DLD1 (cell line): ENCODE results near the gene DUSP15.
"Not testable (repeated sequence)": the region's sequence is repeated elsewhere in the genome, so short reads cannot be mapped to it uniquely, and the experiment has no call there.

Experiments used
- in situ Hi-C: cut with HindIII; loops from 2 replicates; pipeline ENCODE4 v1.10.0; 2017; ENCODE audit warnings: low sequenced_read_pairs

The DUSP15 gene, protein sequence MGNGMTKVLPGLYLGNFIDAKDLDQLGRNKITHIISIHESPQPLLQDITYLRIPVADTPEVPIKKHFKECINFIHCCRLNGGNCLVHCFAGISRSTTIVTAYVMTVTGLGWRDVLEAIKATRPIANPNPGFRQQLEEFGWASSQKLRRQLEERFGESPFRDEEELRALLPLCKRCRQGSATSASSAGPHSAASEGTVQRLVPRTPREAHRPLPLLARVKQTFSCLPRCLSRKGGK

DNA sequence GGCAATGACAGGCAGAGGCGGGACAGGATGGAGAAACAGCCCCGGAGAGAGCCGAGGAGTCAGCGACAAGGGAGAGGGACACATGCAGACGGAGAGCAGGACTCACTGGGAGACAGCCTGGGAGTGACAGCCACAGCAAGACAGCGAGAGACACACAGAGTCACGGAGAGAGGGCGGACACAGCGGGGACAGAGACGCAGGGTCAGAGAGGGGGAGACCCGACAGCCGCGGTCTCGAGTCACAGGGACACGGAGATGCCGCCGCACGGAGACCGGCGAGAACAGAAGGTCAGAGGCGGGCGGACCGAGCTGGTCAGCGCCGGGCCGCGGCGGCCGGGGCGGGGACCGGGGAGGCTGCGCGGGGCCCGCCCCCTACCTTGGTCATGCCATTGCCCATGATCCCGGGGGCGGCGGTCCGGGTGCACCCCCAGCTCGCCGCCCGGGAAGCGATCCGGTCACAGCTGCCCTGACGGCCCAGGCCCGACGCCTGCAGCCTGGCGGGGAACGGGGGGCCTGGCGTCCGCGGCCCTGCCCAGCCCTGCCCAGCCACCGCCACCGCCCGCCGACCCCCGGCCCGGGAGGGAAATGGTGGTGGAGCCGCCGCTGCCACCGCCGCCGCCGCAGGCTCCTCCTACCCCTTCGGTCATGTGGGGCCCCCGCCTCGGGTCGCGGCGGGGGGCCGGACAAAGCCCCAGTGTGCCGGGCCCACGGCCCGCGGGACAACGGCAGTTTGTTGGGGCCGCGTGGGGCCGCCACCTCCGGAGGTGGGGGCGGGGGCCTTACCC, at the start of gene DUSP15, which contains the start of gene TTLL9:
TSS of gene DUSP15 (minus strand) at position 586 of the 784 bp plus-strand sequence. CDS start at position 396, 190 bp downstream.
TSS of gene TTLL9 (plus strand) at position 693 of the 784 bp plus-strand sequence. CDS start 493 bp downstream, outside the sequence.
- in situ Hi-C loops = no loop called here

DNA sequence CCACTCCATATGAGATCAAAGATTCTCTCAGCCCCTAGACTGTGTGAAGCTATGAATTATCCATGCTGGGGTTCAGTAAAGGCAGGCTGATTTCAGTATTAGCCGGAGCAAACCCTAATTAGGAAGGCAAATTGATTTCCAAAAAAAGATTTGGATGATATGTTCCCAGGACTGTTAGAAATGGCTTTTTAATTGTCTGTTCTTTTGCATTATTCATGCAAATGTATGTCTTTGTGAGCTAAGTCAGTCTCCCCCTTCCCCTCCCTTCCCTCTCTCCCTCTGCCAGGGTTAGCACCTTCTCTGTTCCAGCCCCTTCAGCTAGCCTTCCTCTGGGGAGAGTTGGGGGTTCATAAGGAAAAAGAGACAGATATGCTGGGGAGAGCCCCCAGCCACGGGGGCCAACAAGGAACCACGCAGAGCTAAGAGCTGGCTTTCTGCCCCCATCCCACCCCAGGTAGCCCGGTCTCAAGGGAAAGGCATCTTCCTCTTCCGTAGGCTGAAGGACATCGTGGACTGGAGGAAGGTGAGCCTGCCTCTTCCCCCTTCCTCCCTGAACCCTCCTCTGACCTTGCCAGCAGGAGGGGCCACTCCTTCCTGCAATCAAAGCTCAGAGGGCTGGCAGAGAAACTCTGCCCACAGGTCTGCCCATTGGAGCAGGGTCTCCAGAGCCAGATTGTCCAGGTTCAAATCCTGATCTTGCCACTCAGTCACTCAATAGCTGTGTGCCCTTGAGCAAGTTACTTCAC, 49.3 kb upstream of the DUSP15 start:
- in situ Hi-C loops = no loop called here

DNA sequence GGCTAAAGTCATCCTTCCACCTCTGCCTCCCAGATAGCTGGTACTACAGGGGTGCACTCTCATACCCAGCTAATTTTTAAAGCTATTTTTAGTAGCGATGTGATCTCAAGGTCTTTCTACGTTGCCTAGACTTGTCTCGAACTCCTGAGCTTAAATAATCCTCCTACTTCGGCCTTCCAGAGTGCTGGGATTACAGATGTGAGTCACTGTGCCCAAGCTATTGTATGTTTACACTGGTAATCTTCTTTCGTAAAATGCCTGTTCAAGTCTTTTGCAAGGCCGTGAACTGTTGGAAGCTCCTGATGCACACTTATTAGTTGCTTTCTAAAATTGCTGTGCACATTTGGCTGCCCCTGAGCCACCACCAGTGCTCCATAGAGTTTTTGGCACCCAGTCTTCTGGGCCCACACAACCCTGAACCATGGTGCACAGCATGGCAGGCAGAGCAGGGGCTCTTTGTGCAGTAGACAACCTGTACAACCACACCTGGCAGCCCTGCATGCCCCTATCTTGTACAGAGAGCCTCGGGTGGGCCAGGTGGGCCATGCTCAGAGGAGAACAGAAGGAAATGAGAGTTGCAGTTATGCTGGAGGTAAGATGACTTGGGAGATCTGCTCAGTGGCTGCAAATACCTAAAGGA, 48.3 kb upstream of the DUSP15 start:
- in situ Hi-C loops = no loop called here

DNA sequence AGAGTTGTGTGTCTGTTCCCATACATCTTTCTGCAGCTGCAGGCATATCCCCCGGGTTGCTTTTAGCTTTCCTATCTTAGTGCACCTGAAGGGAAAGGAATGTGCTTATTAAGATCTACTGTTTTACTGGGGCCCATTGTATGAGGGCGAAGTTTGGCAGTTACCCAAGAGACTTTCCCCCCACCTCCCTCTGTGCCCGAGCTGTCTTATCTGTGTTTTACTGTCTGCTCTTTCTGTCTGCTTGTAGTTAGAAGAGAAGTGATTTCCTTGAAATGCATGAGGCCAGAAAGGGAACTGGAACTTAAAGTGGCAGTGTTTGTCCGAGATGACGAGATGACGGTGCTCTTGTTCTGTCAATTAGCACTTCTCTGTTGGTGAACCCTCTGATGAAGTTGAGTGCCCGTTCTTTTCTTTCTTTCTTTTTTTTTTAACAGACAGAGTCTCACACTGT, 47.7 kb upstream of the DUSP15 start:
- in situ Hi-C loops = not testable (repeated sequence)

DNA sequence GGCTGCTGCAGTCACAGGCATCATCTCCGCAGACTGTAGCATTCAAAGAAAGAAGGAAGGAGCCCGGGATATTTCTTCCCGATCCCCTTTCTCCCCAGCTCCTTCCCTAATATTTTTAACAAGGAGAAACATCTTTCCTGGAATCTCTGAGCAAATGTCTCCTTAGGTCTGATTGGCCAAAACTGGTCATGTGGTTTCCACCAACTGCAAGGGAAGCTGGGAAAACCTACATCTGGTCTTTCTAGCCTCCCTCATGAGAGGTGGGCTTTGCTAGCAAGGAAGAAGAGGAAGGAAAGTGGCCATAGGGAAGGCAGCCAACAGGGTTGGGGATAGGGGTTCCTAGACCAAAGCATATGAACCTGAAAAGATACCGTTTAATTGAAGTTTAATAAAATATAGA, 46.4 kb upstream of the DUSP15 start:
- in situ Hi-C loops = no loop called here

DNA sequence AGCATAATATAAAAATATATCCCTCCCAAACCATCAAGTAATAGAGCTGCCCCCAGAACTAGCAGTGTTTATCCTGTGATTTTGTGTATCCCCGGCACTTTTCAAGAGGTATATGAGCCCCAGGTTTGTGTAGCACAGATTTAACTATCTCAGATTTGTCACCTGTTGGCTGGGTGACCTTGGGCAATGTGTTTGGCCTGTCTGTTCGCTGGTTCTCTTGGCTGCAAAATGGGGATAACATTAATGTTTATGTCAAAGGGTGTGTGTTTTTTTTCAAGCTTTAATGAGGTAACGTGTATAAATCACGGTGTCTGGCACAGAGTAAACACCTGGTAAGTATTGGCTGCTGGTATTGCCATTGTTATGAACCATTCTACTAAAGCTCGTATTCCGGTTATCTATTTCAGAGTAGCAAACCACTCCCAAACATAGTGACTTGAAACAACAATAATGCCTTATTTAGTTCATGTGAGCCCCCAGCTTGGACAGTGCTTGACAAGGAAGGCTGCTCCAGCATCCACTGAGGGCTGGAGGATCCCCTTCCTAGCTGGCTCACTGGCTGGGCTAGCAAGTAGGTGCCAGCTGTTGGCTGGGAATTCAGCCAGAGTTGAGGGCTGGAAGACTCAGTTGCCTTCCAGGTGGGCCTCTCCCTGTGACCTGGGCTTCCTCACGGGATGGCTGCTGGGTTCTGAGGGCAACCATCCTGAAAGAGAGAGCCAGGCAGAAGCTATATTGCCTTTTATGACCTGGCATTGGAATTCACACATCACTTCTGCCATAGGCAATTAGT, 45.4 kb upstream of the DUSP15 start:
- in situ Hi-C loops = no loop called here

DNA sequence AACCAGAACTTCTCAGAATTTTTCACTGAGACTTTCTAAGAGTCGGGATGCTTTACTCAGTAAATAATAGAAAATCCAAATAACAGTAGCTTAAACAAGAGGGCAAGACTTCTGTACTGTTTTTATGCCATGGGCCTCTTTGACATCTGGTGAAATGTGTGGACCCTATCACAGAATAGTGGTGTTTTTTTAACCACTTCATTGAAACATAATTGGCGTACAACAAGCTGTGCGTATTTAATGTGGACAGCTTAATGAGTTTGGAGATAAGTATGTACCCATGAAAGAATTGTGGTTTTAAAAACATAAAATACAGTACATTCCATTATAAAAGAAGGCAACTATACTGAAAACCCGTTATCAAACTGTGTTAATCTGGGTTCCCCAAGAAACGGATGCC, 43.8 kb upstream of the DUSP15 start:
- in situ Hi-C loops = no loop called here

DNA sequence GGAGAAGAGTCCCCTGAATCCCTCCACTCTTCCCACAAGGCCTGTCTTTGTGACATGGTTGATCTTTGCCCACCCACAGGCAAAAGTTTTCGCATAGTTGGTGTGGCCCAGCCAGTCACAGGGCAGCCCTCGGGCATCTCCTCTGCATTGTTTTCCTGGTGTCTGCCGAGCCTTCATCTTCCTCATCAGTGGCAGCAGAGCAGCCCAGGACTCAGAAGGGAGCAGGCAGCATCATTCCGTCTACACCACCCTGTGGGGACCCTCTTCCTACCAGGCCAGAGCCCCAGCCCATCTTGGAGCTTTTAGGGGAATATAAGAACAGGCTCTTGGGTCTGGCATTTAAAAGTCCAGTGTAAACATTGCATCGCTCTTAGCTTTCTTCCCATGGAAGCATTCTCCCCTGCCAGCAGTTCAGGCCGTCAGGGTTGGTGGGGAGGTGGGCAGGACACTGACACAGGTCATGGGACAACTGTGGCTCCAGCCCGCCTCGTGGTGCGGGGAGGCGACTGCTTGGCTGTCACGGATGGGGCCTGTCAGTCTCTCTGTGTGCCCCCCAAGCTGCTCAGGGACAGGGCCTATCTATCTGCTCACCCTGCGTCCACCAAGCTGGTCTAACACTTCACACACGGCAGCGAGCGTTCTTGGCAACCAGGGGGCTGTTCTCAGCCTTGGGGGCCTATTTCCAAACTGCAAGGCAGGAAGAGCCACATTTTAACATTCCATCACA, 43.3 kb upstream of the DUSP15 start:
- in situ Hi-C loops = no loop called here

DNA sequence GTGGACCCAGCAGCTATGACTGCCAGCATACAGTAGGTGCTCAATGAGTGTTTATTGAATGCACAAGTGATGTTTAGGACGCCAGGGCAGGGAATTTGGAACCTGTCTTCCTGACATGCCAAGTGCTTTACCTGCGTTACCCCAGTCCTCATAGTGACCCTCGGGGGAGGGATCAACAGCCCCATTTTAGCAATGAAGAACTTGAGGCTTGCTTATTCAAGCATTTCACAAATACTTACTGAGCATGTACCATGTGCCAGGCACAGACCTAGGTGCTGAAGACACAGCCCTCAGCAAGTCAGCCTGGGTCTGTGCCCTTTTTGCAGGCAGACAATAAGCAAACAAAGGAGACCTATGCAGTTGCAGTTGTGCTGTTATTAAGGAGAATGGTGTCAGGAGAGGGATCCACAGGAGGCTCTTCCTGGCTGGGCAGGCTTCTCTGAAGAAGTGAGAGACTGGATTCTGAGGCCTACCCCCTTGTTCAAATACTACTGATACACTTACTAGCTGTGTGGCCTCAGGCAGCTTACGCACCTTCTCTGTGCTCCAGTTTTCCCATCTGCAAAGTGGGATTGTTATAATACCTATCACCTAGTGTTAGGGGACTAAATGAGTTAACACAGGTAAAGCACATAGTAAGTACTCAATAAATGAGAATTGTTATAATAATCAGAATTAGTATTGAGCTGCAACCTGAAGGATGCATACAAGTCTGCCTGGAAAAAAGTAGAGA, 39.9 kb upstream of the DUSP15 start:
- in situ Hi-C loops = no loop called here

DNA sequence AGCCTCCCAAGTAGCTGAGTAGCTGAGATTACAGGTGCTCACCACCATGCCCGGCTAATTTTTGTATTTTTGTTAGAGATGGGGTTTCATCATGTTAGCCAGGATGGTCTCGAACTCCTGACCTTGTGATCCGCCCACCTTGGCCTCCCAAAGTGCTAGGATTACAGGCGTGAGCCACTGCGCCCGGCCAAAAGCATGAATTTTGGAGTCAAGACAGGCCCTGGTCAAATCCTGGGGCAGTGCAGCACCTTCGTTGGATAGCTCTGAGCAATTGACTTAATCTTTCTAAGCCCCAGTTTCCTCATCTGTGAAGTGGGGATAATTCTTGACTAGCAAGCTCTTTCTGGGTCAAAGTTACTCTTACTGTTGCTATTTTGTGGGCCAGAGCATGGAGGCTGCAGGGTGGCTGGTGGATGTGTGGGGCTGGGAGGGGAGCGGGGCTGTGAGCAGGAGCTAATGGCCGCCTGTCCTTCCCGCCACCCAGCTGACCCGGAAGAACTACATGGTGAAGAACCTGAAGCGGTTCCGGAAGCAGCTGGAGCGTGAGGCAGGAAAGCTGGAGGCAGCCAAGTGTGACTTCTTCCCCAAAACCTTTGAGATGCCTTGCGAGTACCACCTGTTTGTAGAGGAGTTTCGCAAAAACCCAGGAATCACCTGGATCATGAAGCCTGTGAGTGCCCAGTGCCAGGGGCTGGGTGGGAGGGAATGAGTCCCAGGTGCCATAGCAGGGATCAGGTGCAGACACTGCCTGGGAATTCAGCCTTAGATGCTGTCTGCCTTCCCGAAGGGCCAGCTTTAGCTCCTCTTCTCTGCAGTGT, 39.1 kb upstream of the DUSP15 start:
- in situ Hi-C loops = no loop called here

DNA sequence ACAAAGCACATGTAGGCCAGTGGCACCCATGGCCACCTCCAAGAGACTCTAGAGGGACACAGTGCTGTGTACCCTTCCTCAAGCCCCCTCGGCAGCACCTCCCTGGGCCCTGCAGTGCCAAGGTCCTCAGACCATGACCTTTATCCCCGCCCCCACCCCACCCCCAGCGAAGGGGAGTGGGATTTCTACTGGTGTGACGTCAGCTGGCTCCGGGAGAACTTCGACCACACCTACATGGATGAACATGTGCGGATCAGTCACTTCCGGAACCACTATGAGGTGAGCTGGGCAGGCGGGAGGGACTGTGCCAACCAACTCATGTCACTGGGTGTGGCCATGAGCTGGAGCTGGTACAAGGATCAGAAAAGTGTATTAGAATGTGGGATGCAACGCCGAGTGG, 38.1 kb upstream of the DUSP15 start:
- in situ Hi-C loops = no loop called here

DNA sequence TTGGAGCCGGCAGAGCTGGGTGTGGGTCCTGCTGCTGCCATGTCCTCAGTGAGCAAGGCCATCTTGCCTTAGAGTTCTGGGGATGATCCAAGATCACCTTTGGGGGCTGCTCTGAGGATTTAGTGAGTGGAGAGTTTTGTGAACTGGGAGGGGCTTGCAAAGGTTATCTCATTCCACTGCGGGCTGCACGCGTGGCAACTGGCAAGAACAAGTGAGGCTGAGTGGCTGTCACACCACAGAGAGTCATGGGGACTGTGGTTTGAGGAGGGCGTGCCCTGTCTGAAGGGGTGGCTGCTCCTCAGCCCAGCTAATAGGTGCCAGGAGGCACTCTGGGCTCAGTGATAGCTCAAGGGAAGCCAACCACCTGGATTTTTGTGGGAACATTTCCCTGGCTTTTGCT, 37.7 kb upstream of the DUSP15 start:
- in situ Hi-C loops = no loop called here

DNA sequence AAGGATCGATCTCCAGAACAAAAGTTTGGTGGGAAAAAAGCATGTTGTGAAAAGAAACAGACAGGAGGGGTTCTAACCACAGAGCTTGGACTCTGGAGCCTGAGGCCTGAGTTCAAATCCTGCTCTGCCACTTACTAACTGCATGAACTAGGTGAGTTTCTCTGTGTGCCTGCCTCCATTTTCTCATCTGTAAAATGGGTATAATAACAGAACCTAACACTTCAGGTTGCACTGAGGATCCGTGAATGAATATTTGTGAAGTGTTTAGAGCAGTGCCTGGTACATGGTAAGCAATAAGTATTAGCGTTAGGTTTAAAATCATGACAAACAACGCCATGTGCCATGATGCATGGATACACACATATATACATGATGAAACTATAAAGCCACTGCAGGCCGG, 36.7 kb upstream of the DUSP15 start:
- in situ Hi-C loops = no loop called here

DNA sequence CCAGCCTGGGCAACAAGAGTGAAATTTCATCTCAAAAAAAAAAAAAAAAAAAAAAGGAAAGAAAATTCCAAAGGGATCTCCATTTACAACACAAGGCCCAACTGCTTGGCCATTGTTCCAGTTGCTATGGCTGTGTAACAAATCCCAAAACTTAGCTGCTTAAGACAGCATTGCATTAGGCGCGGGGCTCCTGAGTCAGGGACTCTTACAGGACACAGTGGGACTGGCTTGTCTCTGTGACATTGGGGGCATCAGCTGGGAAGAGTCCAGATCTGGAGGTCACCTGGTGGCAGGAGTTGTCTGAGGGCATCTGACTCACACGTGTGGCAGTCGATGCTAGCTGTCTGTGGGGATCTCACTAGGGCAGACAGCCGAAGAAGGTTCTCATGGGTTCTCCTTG, 35.7 kb upstream of the DUSP15 start:
- in situ Hi-C loops = no loop called here

DNA sequence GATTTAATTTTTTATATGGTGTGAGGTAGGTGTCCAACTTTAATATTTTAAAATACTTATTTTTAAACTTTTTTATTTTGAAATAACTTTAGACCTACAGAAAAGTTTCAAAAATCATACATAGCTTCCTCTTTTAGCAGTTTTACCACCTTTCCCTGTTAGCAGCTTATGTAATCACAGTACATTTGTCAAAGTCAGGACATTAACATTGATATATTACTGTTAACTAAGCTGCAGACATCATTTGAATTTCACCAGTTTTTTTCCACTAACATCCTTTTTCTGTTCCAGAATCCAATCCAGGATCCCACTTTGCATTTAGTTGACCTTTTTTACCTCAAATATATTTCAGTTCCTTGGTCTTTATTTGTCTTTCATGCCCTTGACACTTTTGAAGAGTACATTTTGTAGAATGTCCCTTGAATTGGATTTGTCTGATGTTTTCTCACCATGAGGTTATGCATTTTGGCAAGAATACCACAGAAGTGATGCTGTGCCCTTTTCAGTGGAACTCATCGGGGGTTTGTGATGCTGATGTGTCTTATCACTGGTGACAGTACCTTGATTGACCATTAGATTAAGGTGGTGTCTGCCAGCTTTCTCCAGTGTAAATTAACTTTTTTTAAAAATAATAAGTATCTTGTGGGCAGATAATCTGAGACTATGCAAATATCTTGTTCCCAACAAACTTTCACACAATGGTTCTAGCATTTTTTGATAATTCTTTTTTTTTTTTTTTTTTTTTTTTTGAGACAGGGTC, 33.5 kb upstream of the DUSP15 start:
- in situ Hi-C loops = no loop called here

DNA sequence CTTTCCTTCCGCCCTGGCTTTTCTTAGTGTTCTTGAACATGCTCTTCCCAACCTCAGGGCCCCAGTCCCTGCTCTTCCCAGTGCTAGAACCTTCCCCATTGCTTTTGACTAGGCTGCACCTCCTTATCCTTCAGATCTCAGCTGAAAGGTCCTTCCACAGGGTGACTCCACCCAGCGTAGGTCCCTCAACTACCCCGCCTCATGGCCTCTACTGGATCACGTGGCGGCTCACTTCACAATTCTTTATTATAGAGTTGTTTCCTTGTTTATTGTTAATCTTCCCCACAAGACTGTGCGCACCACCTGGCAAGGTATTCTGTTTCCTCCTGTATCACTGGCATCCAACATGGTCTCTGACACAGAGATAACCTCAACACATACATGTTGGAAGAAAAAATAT, 31.3 kb upstream of the DUSP15 start:
- in situ Hi-C loops = no loop called here

DNA sequence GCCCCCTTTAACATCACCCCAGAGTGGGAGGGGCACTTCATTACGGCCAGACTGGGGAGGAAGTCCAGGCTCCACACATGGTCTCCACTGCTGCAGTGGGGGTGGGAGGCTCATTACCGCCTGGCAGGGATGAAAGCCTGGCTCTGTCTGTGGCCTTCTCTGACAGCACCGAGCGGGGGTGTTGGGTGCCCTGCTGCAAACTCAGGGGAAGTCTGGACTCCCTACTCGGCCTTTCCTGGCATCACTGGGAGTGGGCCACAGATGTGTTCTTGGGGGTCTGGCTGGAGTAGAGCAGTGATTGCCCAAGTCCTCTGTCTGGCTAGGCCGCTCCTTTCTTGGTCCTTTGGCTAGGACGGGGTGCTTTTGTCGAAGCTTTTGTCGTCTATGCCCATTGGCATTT, 27.2 kb upstream of the DUSP15 start:
- in situ Hi-C loops = no loop called here
